Ishikawa (cell line): Measurements from ENCODE around the gene ANAPC5.

ENCODE experiments used
- CEBPB ChIP-seq: IDR thresholded peaks from 2 replicates; pipeline ENCODE4 v1.6.1; 2012
- CREB1 ChIP-seq: IDR thresholded peaks from 2 replicates; pipeline ENCODE4 v1.6.1; 2012; ENCODE audit warnings: low read depth
- EGR1 ChIP-seq: IDR thresholded peaks from 2 replicates; pipeline ENCODE4 v1.6.1; 2012
- EP300 ChIP-seq: IDR thresholded peaks from 2 replicates; pipeline ENCODE4 v1.6.1; 2012; ENCODE audit warnings: borderline replicate concordance
- FOXM1 ChIP-seq: IDR thresholded peaks from 2 replicates; pipeline ENCODE4 v1.6.1; 2012; ENCODE audit warnings: low read depth, borderline replicate concordance
- NFIC ChIP-seq: IDR thresholded peaks from 2 replicates; pipeline ENCODE4 v1.6.1; 2012
- RAD21 ChIP-seq: IDR thresholded peaks from 2 replicates; pipeline ENCODE4 v1.6.1; 2012; ENCODE audit warnings: low read depth
- REST ChIP-seq: IDR thresholded peaks from 2 replicates; pipeline ENCODE4 v1.6.1; 2012; ENCODE audit warnings: low read depth, mild to moderate bottlenecking
- TAF1 ChIP-seq: IDR thresholded peaks from 2 replicates; pipeline ENCODE4 v1.6.1; 2012; ENCODE audit warnings: low read depth, mild to moderate bottlenecking
- TCF12 ChIP-seq: IDR thresholded peaks from 2 replicates; pipeline ENCODE4 v1.6.1; 2012; ENCODE audit warnings: low read depth
- TEAD4 ChIP-seq: IDR thresholded peaks from 2 replicates; pipeline ENCODE4 v1.6.1; 2012
- USF1 ChIP-seq: IDR thresholded peaks from 2 replicates; pipeline ENCODE4 v1.6.1; 2012
- YY1 ChIP-seq: IDR thresholded peaks from 2 replicates; pipeline ENCODE4 v1.6.1; 2012; ENCODE audit warnings: low read depth
- ZBTB7A ChIP-seq: IDR thresholded peaks from 2 replicates; pipeline ENCODE4 v1.6.1; 2012; ENCODE audit warnings: low read depth
- TF ChIP-seq, protein P1 (sequence below): IDR thresholded peaks from 2 replicates; pipeline ENCODE4 v1.6.1; 2012

Gene ANAPC5

GRCh38 chr12:121300083-121300819 is 52.0 kb downstream of the ANAPC5 start:
- no peak for TF ChIP-seq TEAD4
- TF ChIP-seq EGR1: no peak

DNA sequence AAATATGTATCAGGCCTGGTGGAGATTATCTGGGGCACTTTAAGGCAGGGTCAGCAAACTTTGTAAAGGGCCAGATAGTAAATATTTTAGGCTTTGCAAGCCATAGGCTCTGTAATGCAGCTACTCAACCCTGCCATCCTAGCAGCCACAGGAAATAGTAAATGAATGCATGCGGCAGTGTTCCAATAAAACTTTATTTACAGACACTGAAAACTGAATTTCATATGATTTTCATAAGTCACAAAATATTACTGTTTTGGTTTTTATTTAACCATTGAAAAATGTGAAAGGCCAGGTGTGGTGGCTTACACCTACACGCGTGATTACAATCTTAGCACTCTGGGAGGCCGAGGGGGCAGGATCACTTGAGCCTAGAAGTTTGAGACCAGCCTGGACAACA is 52.5 kb downstream of the ANAPC5 start:
- TF ChIP-seq YY1 (no peak), FOXM1 (no peak), ZBTB7A (no peak), NFIC (no peak), EP300 (no peak), USF1 (no peak), CREB1 (no peak), REST (no peak), TCF12 (no peak), TEAD4 (no peak), CEBPB (no peak), EGR1 (no peak), TAF1 (no peak), RAD21 (no peak)
- TF ChIP-seq, protein P1, sequence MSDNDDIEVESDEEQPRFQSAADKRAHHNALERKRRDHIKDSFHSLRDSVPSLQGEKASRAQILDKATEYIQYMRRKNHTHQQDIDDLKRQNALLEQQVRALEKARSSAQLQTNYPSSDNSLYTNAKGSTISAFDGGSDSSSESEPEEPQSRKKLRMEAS: no peak

GRCh38 chr12:121297435-121297991 is 54.7 kb downstream of the ANAPC5 start:
- TF ChIP-seq EP300 (no peak), EGR1 (peak; percentile 63)

DNA sequence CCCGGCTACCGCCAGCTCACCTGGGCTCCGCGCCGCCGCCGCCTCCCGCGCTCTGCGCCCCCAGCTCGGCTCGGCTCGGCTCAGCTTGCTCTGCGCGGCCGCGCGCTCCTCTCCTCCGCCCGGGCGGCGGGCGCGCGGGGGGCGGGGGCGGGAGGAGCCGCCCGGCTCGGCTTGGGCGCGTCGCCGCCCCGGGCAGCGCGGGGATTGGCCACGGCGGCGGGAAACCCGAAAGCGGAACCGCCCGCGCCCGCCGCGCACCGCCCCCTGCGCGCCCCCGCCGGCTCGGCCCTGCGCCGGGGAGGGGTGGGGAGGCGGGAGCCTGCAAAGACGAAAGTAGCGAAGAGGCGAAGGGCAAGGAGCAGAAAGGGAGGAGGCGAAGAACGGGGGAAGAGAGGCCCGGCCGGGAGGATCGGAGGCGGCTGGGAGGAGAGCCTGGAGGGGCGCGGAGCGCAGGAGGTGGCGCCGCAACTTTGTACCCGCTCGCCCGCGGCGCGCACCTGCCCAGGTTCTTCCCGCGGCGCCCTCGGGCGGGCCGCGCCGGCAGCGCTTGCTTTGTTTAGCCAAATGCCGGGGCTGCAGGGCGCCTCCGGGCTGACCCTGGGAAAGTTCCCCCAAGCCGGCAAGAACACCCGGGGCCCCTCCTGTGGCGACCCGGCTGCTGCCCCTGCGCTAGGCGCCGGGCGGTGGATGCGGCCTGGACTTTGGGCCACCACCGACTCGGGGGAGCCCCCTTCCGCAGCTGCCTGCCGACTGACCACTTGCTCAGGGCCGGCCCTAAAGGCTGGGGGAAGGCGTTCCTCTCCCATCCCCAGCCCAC is 55.4 kb downstream of the ANAPC5 start, which contains the start of gene CAMKK2:
CAMKK2 (minus strand) TSS at position 92 of the 817 bp plus-strand sequence. CDS start 22,183 bp downstream, outside the sequence.
- TF ChIP-seq USF1: no peak
- no peak for TF ChIP-seq FOXM1
- no peak for TF ChIP-seq NFIC
- 0 out of 2 replicates have a peak, but pooled peaks have one; percentile 6 for TF ChIP-seq EGR1
- no peak for TF ChIP-seq YY1
- TF ChIP-seq CREB1: no peak
- TF ChIP-seq TEAD4: no peak
- TF ChIP-seq ZBTB7A: no peak
- no peak; the same call in 1 of the 2 replicates for TF ChIP-seq RAD21
- no peak for TF ChIP-seq REST
- TF ChIP-seq EP300: no peak
- no peak for TF ChIP-seq TCF12
- TF ChIP-seq CEBPB: no peak
- TF ChIP-seq, protein P1: no peak
- peak; percentile 10; the same call in 1 of the 2 replicates for TF ChIP-seq TAF1

- TF ChIP-seq RAD21 (no peak), YY1 (no peak), NFIC (no peak), EP300 (no peak), ZBTB7A (0 out of 2 replicates have a peak, but pooled peaks have one; percentile 12), CREB1 (no peak)
- TF ChIP-seq, protein P1: peak; percentile 91
These were observed 56.2 kb downstream of the ANAPC5 start for GRCh38 chr12:121295746-121296617.
